GM10266 (cell line): ENCODE results near the gene CAMKMT.
"Not testable (repeated sequence)": the region's sequence is repeated elsewhere in the genome, so short reads cannot be mapped to it uniquely, and the experiment has no call there.

Experiments used
- DNase-seq: peaks from one replicate; pipeline ENCODE4 v3.0.0; 2012; ENCODE audit errors: extremely low spot score
- CTCF ChIP-seq: IDR thresholded peaks from 2 replicates; pipeline ENCODE4 v1.5.1; 2012; ENCODE audit warnings: mild to moderate bottlenecking, low read depth; ENCODE audit not compliant: control insufficient read depth, insufficient read depth; ENCODE audit errors: missing control alignments

The CAMKMT gene

GRCh38 chr2:44580875-44581515 is 219.2 kb downstream of the CAMKMT start:
- DNase-seq: no peak
- TF ChIP-seq CTCF: no peak

GRCh38 chr2:44582363-44583008 is 220.7 kb downstream of the CAMKMT start:
- no peak for DNase-seq
- no peak for TF ChIP-seq CTCF

GRCh38 chr2:44595615-44596014 is 233.9 kb downstream of the CAMKMT start:
- not testable (repeated sequence) for DNase-seq

- TF ChIP-seq CTCF: no peak
- DNase-seq: peak; percentile 71
Measured at GRCh38 chr2:44596537-44597320, 235.0 kb downstream of the CAMKMT start.

GRCh38 chr2:44598330-44599119 is 236.8 kb downstream of the CAMKMT start:
- no peak for DNase-seq
- no peak for TF ChIP-seq CTCF

GRCh38 chr2:44599130-44599529 is 237.4 kb downstream of the CAMKMT start:
- no peak for DNase-seq
- TF ChIP-seq CTCF: no peak

- no peak for DNase-seq
- no peak for TF ChIP-seq CTCF
Measured at GRCh38 chr2:44602446-44602845, 240.7 kb downstream of the CAMKMT start.
